ENCODE results near the gene EMILIN2.

DNA sequence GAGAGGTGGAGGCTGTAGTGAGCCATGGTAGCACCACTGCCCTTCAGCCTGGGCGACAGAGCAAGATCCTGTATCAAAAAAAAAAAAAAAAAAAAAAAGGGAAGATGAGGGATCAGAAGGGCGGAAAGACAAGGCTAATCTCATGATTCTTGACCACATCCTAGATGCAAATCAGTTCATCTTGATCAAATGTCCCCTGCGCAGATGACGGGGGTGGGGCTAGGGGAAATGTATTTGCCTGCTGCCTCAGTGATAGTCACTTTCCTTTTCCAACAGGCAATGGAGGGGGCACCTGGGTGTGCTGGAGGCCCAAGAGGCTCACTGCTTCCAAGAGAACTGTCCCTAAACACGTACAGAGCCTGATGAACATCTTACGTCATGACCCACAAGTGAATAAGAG, 3.7 kb upstream of the EMILIN2 start:
- TF ChIP-seq CTCF (IDR thresholded peaks at IDR 0.05) (no peak), POLR2A (IDR thresholded peaks at IDR 0.05) (no peak)
